ENCODE data around the gene PTGER4. TPM values are rescaled to one million over a fixed set of nuclear protein-coding genes. Genes with fewer than 3 reads are reported as not detected.

Gene PTGER4
- total RNA-seq, 1 experiment from 2014 or later: 0.16 TPM

GRCh38 chr5:40687321-40687720 lies 7.6 kb downstream of the PTGER4 start:
- Histone ChIP-seq H3K4me1 (no peaks in the 10 kb centered on the region), H3K36me3 (ENCODE audit: control insufficient read depth, insufficient read depth, low read length) (no peaks in the 10 kb centered on the region), H3K9me3 (no peaks in the 10 kb centered on the region), H3K27me3 (replicated peaks; ENCODE audit: control insufficient read depth, insufficient read depth, low read length) (no peaks in the 10 kb centered on the region; the same call in 1 of the 2 replicates), H3K4me3 (ENCODE audit: low read depth, low read length) (no peak overlapping the region)
- H3K4me3 Mint-ChIP-seq (ENCODE audit: unreplicated experiment): no peak overlapping the region
- BruUV-seq (replicated peaks): no TSS peak
- POLR2A ChIA-PET: no interaction called here
- no peak for DNase-seq
- CTCF ChIA-PET: no interaction called here
- H3K9me3 Mint-ChIP-seq (ENCODE audit: unreplicated experiment): no peaks in the 10 kb centered on the region
- no peaks in the 10 kb centered on the region for H3K36me3 Mint-ChIP-seq (ENCODE audit: insufficient read depth, unreplicated experiment)
- no peaks in the 10 kb centered on the region for H3K4me1 Mint-ChIP-seq (ENCODE audit: low read depth, unreplicated experiment)
- intact Hi-C loops (cut with micrococcal nuclease; ENCODE audit: unreplicated experiment): loop anchor here (10.0 kb wide), 1 partner anchor 323 kb away; no protein-coding TSS in a partner anchor
- TF ChIP-seq, protein P1, sequence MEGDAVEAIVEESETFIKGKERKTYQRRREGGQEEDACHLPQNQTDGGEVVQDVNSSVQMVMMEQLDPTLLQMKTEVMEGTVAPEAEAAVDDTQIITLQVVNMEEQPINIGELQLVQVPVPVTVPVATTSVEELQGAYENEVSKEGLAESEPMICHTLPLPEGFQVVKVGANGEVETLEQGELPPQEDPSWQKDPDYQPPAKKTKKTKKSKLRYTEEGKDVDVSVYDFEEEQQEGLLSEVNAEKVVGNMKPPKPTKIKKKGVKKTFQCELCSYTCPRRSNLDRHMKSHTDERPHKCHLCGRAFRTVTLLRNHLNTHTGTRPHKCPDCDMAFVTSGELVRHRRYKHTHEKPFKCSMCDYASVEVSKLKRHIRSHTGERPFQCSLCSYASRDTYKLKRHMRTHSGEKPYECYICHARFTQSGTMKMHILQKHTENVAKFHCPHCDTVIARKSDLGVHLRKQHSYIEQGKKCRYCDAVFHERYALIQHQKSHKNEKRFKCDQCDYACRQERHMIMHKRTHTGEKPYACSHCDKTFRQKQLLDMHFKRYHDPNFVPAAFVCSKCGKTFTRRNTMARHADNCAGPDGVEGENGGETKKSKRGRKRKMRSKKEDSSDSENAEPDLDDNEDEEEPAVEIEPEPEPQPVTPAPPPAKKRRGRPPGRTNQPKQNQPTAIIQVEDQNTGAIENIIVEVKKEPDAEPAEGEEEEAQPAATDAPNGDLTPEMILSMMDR (IDR thresholded peaks at IDR 0.05; ENCODE audit: insufficient read depth in 1 of 2, low read depth in 1 of 2, low read length in 1 of 2, severe bottlenecking in 1 of 2, unreplicated experiment in 1 of 2): no peak
- H3K27me3 Mint-ChIP-seq (ENCODE audit: insufficient read depth, unreplicated experiment): peaks cover 7% of the 10 kb centered on the region
- no peak overlapping the region for H3K27ac Mint-ChIP-seq (ENCODE audit: unreplicated experiment)

DNA sequence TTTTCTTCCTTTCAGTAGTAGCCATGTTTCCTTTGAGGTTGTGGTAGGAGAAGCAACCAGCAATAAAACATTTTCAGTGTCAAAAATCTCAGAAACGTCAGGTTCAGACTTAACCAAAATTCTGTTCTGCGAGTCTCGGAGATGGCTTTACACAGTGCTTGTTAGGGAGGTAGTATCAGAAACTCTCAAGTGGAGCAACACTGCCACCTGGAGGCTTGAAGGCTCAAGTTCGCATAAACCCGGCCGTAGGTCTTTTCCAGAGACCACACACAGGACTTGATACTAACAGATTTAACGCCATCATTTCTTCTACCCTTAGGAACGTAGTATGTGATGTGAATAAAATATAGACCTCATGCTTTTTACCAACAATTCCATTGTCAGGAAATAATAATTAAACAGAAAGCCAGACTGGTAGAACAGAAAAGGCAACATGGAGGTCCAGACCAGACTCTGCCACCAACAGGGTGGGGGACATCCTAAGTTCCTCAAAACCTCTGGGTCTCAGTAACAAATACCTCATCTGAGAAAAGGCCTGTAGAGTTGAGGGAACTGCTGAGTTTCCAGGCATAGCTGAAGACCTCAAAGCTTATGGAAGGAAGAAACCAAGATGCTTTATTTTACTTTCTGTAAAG lies 8.5 kb downstream of the PTGER4 start:
- TF ChIP-seq, protein P1 (IDR thresholded peaks at IDR 0.05; ENCODE audit: insufficient read depth in 1 of 2, low read depth in 1 of 2, low read length in 1 of 2, severe bottlenecking in 1 of 2, unreplicated experiment in 1 of 2): peak; percentile 87 to 90
- Mint-ChIP-seq H3K9me3 (ENCODE audit: unreplicated experiment) (no peaks in the 10 kb centered on the region), H3K4me1 (ENCODE audit: low read depth, unreplicated experiment) (no peaks in the 10 kb centered on the region), H3K36me3 (ENCODE audit: insufficient read depth, unreplicated experiment) (no peaks in the 10 kb centered on the region), H3K4me3 (ENCODE audit: unreplicated experiment) (no peak overlapping the region), H3K27me3 (ENCODE audit: insufficient read depth, unreplicated experiment) (peaks cover 2% of the 10 kb centered on the region), H3K27ac (ENCODE audit: unreplicated experiment) (no peak overlapping the region)
- DNase-seq: peak; percentile 77 to 82
- Histone ChIP-seq H3K4me3 (ENCODE audit: low read depth, low read length) (no peak overlapping the region), H3K4me1 (no peaks in the 10 kb centered on the region), H3K9me3 (no peaks in the 10 kb centered on the region), H3K36me3 (ENCODE audit: control insufficient read depth, insufficient read depth, low read length) (no peaks in the 10 kb centered on the region), H3K27me3 (replicated peaks; ENCODE audit: control insufficient read depth, insufficient read depth, low read length) (no peaks in the 10 kb centered on the region; the same call in 1 of the 2 replicates)
- intact Hi-C loops (cut with micrococcal nuclease; ENCODE audit: unreplicated experiment): loop anchor here (1.0 to 10.0 kb wide), 6 partner anchors 48 to 1109 kb away; no protein-coding TSS in a partner anchor
- ChIA-PET CTCF (no interaction called here), POLR2A (no interaction called here)
- no TSS peak for BruUV-seq (replicated peaks)

DNA sequence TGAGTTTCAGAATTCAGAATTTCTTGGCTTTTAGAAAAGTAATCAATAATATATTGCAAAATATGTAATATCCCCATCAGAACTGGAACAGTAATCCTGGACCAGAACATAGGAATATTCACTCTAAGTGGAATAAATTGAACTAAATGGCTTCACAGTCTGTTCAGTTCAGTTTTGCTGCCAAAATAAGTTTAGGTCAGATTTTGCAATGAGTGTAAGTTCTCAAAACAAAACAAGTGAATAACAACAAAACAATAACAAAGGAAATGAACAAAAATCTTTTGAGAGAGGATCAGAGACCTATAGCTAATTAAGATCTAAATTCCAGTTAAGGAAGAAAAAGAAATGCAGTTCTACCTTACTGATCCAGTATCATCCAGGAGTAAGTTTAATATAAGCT lies 9.3 kb downstream of the PTGER4 start:
- POLR2A ChIA-PET: no interaction called here

More for the DNA sequence above, 9.3 kb downstream of the PTGER4 start:
- TF ChIP-seq, protein P1 (IDR thresholded peaks at IDR 0.05; ENCODE audit: insufficient read depth in 1 of 2, low read depth in 1 of 2, low read length in 1 of 2, severe bottlenecking in 1 of 2, unreplicated experiment in 1 of 2): no peak
- H3K27me3 ChIP-seq (replicated peaks; ENCODE audit: control insufficient read depth, insufficient read depth, low read length): no peaks in the 10 kb centered on the region; the same call in 1 of the 2 replicates
- no peak overlapping the region for H3K4me3 ChIP-seq (ENCODE audit: low read depth, low read length)
- no peaks in the 10 kb centered on the region for H3K4me1 Mint-ChIP-seq (ENCODE audit: low read depth, unreplicated experiment)
- CTCF ChIA-PET: no interaction called here
- H3K36me3 Mint-ChIP-seq (ENCODE audit: insufficient read depth, unreplicated experiment): no peaks in the 10 kb centered on the region
- no peak for DNase-seq
- no peaks in the 10 kb centered on the region for H3K4me1 ChIP-seq
- no peak overlapping the region for H3K4me3 Mint-ChIP-seq (ENCODE audit: unreplicated experiment)
- H3K36me3 ChIP-seq (ENCODE audit: control insufficient read depth, insufficient read depth, low read length): no peaks in the 10 kb centered on the region
- BruUV-seq (replicated peaks): no TSS peak
- no peaks in the 10 kb centered on the region for H3K9me3 ChIP-seq
- H3K9me3 Mint-ChIP-seq (ENCODE audit: unreplicated experiment): no peaks in the 10 kb centered on the region
- H3K27ac Mint-ChIP-seq (ENCODE audit: unreplicated experiment): no peak overlapping the region
- peaks cover 2% of the 10 kb centered on the region for H3K27me3 Mint-ChIP-seq (ENCODE audit: insufficient read depth, unreplicated experiment)
- intact Hi-C loops (cut with micrococcal nuclease; ENCODE audit: unreplicated experiment): loop anchor here (1.0 to 10.0 kb wide), 6 partner anchors 47 to 1110 kb away; no protein-coding TSS in a partner anchor

Data from Caco-2 (cell line).